NCI-H2227 (cell line): ENCODE results near the gene CLEC18B.
A peak's percentile ranks its signal among the peaks of the same experiment; 100 is the strongest.
"Not testable (repeated sequence)": the region's sequence is repeated elsewhere in the genome, so short reads cannot be mapped to it uniquely, and the experiment has no call there.

Experiments used
- DNase-seq: peaks from one replicate; lab custom pipeline; 2025; ENCODE audit not compliant: unreplicated experiment; lab: John Stamatoyannopoulos, UW

CLEC18B gene

DNA sequence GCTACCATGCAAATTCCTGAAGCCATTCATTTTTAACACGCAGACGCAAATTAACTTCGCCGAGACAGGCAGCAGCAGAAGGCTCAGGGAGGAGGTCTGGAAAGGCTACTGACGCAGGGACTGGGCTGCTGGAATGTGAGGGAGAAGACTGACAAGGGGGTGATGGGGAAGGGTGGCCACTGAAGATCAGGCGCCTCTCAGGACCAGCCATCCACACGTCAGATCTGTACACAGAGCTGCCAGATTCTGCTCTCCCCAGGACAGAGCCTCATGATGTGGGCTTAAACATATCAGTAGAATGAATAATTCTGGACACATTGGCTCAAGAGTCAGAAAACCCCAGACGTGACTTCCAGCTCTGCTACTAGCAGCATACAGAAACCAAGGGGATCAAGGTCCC lies 25.6 kb upstream of the CLEC18B start:
- DNase-seq, result no peak

DNA sequence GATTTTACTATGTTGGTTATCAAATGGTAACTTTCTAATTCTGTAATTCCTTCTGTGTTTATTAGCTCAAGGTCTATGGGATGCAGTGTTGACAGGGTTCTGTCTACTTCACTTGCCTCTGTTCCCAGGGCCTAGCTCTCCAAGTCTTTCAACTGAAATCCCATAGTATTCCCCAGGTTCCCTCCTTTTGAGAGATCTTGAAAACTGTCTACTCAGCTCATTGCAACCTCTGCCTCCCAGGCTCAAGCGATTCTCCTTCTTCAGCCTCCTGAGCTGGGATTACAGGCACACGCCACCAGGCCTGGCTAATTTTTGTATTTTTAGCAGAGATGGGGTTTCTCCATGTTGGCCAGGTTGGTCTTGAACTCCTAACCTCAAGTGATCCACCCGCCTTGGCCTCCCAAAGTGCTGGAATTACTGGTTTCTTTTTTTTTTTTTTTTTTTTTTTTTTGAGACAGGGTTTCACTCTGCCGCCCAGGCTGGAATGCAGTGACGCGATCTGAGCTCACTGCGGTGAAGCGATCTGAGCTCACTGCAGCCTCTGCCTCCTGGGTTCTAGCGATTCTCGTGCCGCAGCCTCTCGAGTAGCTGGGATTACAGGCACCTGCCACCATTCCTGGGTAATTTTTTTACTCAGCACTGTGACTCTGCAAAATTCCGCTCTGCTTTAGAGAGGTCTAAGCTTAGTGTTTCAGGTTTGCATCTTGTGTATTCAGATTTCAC lies 22.5 kb upstream of the CLEC18B start:
- DNase-seq, result not testable (repeated sequence)

DNA sequence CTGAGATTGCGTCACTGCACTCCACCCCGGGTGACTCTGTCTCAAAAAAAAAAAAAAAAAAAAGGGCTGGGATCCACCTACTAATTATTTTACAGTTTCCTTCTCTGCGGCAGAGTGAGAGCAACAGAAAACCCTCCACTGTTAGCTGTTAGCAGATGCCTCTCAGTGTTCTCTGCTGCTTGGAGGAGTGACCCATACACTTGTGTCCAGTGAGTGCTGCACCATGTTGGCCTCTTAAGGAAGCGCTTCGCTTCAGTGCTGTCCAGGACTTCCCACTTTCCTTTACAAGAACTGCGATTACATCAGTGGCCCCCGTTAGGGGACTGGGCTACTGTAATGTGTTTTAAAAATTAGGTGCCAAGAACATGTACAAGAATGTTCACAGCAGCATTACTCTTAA lies 18.4 kb upstream of the CLEC18B start:
- DNase-seq, result no peak

DNA sequence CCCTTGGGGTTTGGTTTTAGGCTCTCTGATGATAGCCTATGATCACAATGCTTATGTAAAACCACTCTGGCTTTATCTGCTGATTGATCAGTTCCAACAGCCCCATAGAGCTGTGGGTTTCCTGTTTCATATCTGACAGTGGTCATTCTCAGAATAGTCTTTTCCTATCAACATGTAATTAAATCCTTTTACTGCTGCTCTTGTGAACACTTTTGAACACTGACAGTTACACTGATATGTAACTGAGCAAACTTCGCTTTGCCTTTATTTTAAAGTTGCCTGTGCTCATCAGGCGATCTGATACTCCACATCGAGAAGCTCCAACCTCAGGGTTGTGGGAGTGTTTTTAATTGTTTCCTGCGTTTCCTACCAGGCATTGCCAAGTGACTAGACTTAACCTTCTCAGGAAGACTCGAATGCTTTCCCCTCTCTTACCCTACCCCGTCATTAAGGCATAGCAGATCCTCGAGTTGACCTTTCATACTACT lies 17.3 kb upstream of the CLEC18B start:
- DNase-seq, result no peak

DNA sequence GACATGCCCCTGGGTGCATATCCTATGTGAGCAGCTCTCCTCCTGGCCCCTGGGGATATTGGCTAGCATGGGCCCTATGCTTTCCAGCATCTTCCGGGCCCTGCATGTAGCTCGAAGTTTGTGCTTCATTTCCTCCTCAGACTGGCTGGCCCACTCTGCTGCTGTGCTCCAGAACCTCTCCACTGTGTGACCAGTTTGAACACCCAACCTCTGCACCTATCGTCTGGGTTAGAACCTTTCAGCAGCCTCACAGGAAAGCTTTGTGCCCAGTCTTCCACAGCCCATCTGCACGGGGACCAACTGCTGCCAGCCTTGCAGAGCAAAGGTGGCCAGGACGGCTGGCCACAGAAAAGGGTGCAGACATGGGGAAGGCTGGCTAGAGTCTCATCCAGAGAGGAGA lies 10.2 kb upstream of the CLEC18B start:
- no peak for DNase-seq

DNA sequence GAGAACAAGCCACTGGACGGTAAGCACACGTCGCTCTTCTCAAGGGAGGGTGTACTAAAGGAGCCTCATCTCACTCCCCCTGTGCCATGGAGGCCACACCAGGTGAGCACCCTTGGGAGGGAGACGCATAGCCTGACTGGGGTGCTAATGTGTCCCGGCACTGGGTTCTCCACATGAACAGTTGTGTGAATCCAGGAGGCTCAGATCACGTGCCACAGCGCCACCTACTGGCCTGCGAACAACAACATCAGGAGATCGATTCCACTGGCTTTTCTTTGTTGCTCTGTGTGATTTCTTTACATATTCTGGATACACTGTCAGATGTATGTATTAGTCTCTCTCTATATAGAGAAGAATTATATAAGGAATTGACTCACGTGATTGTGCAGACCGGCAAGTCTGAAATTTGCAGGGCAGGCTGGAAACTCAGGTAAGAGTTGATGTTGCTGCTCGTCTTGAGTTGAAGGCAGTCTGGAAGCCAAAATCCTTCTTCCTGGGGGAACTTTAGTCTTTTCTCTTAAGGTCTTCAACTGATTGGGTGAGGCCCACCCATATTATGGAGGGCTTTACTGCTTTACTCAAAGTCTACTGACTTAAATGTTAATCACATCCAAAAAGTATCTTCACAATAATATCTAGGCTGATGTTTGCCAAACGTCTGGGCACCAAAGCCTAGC lies 8.9 kb upstream of the CLEC18B start:
- peak; percentile 43 for DNase-seq

DNA sequence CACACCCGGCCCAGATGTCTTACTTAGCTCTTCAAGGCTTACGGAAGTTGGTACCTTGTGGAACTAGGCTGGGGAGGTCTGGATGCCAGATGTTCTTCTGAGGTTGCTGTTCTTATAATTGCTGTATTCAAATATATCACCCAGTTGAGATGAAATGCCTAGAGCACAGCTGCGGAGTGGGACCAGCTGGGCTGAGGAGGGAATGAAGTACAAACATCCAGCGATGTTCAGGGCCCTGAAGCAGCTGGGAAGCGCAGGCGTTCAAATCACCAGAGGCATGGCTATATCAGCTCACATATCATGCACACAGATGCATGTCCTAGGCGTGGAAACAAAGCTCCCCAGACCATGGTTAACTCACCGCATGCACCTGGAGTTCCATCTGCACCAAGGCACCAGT lies 7.2 kb upstream of the CLEC18B start:
- DNase-seq, result not testable (repeated sequence)

DNA sequence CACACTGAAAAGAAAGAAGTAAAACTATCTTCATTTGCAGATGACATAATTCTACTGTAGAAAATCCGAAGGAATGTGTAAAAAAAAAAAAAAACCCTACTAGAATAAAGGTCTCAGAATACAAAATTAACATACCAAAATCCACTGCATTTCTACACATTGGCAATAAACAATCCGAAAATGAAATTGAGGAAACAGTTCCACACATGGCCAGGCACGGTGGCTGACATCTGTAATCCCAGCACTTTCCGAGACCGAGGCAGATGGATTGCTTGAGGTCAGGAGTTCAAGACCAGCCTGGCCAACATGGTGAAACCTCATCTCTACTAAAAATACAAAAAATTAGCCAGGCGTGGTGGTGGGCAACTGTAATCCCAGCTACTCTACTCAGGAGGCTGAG lies 4.5 kb upstream of the CLEC18B start:
- DNase-seq, result not testable (repeated sequence)

DNA sequence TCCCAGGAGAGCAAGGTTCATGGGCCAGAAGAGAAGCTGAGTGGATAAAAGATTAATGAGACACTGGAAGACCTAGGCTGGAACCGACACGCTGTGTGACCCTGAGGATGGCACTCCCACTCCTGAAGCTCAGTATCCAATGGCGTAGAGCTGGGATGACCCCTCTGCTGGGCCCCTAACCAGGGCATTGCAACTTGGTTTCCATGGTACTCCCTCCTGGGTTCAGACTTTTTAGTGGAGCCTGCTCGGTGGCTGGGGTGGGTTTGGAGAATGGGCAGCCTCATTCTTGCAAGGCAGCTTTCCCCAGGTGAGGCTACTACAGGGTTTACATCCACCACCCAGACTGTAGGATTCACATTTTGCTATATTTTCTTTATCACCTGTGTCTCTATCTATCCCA lies 2.4 kb upstream of the CLEC18B start:
- not testable (repeated sequence) for DNase-seq

DNA sequence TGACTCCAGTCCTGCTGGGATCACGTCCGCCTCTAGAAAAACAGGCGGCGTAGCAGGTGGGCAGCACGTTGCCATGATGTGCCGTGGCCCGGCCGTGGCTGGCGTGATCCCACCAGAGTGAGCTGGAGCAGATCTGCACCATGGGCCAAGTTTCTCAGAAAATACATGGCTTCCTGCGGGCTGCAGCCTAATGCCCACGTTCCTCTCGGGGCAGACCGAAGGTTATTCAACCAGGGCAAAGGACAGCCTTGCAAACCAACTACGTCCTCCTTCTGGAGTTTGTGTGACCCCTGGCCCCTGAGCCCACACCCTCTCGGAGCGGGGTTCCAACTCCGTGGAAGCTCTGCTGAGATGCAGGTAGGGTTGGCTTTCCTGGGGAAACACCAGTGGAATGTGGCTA lies 808 bp upstream of the CLEC18B start:
- not testable (repeated sequence) for DNase-seq

DNA sequence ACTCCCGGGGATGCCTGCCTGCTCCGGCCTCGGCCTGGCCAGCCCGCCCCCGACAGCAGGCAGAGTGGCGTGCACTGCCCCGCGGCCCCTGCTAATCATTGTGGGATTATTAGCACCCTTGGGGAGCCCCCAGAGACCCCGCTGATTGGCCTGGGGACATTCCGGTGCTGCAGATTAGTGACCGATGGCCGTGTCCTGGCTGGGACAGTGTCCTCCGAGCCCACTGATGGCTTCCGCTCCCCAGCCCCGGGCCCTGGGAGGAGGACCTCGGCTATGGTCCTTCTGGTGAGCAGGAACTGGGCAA lies 156 bp upstream of the CLEC18B start:
- not testable (repeated sequence) for DNase-seq

DNA sequence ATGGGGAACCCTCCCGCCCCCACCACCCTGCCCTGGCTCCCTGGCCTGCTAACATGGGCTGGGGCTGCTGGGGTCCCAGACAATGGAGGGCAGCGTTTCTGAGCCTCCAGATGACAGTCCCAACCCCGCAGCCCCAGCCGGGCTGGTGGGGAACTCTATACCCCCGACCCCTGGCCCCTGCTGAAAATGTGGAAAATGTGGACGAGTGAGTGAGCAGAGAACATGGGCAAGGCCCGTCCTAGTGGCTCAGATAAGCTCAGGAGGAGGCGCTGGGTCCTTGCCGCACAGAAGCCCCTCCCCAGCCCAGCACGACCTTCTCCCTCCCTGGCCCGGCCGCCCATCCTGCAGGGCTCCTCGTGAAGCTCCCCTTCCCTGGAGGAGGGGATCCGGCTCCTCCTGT lies 1.5 kb downstream of the CLEC18B start:
- DNase-seq, result not testable (repeated sequence)

DNA sequence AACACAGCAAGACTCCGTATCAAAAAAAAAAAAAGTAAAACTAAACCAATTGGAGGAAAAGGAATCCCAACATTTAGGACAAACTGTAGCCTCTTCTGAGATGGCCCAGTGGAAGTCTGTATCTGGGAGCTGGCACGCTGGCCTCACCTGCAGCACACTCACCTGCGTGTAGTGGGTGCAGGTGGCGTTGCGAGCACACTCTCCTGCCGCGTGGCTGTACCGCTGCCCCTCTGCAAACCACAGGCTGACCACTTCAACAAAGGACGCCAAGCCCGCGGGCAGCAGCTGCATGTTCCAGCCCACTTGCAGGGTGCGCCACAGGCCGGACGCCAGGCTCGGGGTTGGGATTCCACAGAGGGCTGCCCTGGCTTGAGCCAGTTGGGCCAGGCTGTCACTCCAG lies 3.4 kb downstream of the CLEC18B start:
- not testable (repeated sequence) for DNase-seq

DNA sequence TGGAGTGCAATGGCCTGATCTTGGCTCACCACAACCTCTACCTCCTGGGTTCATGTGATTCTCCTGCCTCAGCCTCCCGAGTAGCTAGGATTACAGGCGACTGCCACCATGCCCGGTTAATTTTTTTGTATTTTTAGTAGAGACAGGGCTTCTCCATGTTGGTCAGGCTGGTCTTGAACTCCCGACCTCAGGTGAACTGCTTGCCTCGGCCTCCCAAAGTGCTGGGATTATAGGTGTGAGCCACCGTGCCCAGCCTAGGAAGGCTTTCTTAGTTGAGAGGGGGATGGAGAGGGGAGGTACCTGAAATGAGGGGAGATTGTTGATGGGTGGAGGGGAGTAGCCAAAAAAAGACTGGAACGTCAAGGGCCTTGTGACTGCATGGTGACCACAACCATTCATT lies 7.4 kb downstream of the CLEC18B start:
- not testable (repeated sequence) for DNase-seq

DNA sequence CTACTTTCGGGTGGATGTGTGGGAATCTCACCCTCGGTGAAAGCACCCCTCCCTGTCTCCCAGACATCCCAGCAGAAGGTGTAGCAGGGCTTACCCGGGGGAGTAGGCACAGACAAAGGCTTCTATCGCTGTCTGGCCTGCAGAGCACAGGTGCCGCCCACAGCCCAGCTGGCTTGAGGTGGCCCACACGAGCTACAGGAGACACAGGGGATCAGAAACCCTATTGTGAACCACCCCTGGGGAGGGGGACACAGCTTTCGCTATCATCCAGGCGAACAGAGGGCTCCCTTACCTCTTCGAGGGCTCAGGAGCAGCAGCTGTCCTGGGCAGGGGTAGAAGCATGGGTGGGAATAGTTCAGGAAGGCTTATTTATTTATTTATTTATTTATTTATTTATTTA lies 7.8 kb downstream of the CLEC18B start:
- DNase-seq, result not testable (repeated sequence)

DNA sequence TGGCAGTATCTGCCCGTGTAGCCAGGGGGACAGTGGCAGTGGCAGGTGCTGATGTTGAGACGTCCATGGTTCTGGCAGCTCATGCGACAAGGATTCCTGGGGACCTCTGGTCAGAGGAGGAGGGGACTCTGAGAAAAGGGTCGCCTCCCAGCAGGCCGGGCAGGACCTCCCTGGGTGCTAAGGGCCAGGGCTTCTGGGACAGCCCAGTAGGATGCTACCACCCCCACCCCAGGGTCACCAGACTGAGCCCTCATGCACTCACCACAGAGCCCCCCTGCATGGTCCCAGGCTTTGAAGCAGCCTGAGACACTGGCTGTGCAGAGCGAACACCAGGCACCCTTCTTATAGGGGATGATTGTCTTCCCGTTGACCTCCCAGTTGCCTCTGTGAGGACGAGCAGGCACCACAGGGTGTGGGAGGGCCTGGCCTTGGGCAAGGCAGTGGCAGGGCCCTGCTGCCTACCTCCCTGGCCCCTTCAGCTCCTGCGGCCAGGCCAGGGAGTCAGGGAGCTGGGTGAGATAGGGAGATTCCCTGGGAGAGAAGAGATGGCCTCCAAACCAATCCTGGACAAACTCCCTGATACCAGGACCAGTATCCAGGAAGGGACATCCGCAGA lies 8.4 kb downstream of the CLEC18B start:
- DNase-seq, result not testable (repeated sequence)

DNA sequence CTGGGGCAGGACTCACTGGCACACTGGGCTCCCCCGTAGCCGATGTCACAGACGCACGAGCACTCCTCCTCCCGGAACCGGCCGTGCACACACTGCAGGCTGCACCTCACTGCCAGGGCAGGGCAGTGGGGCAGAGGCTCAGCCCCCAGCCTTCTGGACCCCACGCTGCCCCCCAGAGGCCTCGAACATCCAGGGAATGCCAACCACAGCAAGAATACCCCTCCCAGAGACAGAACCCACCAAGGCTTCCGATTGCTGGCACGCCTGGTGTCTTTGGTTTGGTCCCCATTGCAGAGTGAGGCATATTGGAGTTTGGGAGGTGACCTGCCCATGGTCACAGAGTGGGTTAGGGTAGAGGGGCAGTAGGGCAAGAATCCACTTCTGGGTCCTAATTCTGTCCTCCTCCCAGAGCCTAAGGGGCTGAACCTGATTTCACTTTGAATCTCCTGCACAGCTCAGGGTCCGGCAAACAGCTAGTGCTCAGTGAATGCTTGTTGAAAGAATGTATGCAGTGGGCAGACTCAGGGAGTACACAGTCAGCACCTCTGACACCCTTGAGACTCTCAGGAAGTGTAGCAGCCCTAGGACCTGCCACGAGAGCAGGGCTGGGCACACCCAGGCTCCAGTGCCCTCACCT lies 9.0 kb downstream of the CLEC18B start:
- DNase-seq, result not testable (repeated sequence)

DNA sequence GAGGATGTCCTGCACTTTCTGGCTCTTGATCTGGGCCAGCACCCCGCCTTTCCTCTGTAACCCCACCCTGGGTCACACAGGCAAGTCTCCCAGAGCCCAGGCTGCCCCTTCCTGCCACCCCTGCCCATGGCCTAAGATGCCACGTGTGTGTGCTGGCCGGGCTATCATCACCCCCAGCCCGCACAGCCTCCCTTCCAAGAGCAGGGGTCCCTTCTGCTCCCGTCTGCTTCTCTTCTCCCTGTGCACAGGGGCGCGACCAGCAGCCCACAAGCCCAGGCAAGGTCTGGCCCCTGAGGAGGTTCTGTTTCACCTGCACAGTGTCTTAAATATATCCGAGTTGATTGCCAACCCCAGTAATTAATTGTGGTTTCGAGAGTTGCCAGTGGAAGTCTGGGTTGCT lies 10.3 kb downstream of the CLEC18B start:
- not testable (repeated sequence) for DNase-seq

DNA sequence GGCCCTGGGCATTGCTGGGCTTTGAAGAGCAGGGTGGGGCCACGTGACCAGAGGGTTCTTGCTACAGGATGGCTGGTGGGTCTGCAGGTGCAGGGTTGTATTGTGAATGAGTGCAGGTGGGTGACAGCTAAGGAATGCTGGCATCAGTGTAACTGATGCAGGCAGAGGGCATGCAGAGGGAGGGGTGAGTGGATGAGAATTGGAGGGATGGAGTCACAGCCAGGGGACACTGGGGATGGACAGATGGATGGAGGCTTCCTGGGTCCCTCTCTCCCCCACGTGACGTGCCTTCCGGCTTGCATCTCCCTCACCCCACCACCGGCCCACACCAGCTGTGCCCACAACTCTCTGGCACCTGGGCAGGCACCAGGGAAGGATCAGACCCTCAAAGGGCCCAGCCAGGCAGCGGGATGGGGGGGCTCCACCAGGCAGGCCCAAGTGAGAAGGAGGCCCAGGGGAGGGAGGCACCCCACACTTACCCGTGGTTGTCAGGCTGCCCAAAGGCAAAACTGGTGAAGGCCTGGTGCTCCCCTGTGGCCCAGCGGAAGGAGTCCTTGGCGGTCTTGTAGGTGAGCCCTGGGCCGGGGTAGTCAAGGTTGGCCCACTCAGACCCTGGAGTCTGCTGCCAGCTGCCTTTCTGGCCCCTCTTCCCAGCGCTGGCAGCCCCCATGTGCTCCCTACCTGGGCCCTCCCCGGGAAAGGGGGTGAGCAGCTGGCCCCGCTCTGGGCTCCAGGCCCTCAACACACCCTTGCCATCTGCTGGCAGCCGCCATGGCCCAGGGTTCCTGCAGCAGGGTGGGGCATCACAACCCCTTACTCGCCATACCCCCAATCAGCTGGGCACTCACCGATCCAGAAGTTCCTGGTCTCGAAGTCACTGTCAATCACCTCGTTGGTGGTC lies 11.0 kb downstream of the CLEC18B start:
- DNase-seq, result not testable (repeated sequence)

DNA sequence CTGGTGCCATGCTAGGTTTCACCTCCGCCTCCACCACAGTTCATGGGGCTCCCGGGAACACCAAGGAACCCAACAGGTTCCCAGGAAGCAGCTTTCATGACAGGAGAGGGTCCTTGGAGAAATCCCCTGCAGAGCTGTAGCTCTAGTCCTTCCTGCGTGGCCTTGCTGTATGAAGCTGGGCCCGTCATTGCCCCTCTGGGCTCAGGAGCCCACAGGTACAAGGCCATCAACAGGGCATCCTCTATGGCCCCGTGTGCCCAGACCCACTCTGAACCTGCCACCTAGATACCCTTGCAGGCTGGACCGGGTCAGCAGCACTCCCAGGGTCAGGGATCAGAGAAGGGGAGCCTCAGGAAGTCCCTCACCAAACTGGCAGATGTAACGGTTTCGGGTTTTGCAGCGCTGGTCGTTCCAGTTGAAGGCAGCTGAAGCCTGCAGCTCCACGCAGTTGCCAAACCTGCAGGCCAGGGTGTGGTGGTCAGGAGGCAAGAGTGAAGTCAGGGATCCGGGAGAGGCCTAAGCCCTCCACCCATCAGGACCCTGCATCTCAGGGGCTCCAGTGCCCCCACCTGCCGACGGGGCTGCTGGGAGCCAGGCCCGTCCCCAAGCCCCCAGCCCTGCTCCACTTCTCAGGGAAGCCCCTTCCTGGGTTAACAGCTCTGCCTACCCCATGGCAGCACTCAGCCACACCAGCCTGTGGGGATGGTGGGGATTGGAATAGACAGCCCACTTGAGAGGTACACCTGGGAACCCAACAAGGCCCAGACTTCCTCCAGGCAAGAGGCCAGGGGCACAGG lies 11.9 kb downstream of the CLEC18B start:
- not testable (repeated sequence) for DNase-seq
